KOPT-K1 (cell line): ENCODE data around the gene LRTM2.

Experiments
- H3K27ac ChIP-seq: fragments of 200-600 bp; sonication (generic); 2 replicates; pipeline ENCODE4 v1.5.1; 2016; ENCODE audit warnings: antibody characterized with exemption, mild to moderate bottlenecking, low read depth, low read length; ENCODE audit not compliant: poor library complexity, severe bottlenecking
- H3K36me3 ChIP-seq: fragments of 200-600 bp; sonication (generic); 2 replicates; pipeline ENCODE4 v1.5.1; 2017; ENCODE audit warnings: antibody characterized with exemption, mild to moderate bottlenecking, low read length, moderate library complexity; ENCODE audit not compliant: insufficient read depth
- H3K9me3 ChIP-seq: fragments of 200-600 bp; sonication (generic); 2 replicates; pipeline ENCODE4 v1.5.1; 2017; ENCODE audit warnings: antibody characterized with exemption, low read length, mild to moderate bottlenecking; ENCODE audit not compliant: insufficient read depth, poor library complexity, severe bottlenecking

LRTM2 gene

DNA sequence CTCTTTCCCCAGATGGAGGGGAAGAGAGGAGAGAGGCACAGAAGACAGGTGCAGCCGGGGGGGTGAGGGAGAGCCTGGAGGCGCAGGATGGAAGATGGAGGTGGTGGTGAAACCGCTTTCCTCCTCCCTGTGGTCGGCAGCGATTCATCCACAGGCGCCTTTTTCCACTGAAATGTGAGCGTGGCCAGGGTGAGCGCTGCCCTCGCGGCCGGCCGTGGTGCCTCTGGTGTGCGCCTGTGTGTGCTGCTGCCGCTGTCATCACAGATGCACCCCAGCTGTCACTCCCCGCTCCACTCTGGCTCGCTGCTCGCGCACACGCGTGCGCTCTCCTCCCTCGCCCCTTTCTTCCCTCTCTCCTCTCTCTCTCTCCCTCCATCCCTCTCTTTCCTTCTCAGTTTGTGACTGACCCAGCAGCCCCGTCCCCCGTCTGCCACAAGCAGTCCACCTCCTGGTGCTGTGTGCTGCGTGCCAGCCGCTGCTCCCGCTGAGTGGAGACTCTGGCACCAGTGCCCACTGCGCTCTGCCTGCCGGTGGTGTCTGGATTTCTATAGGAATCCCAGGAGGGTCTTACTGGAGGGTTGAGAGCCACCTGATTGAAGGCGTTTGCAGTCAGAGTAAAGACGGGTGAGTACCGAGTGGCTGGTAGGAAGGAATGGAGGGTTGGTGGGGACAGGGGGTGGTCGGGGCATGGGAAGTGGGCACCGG is at the start of gene LRTM2:
TSS of gene LRTM2 (plus strand) at position 375 of the 705 bp plus-strand sequence. CDS start 7,584 bp downstream, outside the sequence.
- Histone ChIP-seq H3K9me3 (no peaks in the 10 kb centered on the region), H3K27ac (no peak within 1 kb of the TSS), H3K36me3 (no peaks in the 10 kb centered on the region)

DNA sequence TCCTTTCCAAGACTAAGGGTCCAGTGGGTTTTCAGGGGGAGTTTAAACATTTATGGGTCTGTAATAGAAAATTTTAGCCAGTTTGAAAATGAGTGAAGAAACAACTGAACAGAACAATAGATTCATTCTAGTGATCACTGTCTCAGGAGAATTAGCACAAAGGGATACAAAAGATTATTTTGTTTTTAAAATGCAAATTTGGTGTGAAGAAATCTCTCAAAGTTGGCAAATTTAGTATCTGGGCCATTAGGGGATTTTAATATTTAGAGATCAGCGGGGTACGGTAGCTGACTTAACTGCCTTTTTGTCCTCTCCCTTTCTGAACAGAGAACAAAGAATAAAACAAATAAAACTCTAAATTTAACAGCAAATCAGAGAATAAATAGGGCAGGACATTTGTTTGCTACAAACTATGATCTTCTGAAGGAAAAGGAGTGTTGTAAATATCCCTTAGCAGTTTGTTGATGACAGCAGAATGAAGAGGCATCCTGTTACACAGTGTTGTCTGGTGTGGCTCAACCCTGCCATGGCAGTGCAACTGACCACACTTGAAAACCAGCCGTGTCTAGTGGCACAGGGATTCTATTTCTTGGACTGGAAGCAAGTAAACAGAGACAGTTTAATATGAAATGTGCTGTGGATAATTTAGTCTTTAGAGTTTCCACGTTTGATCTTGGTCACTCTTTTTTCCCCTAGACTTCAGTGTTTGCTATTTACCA is 46.3 kb upstream of the LRTM2 start:
- H3K36me3 ChIP-seq = peaks cover 79% of the 10 kb centered on the region
- no peak overlapping the region for H3K27ac ChIP-seq
- H3K9me3 ChIP-seq = no peaks in the 10 kb centered on the region

DNA sequence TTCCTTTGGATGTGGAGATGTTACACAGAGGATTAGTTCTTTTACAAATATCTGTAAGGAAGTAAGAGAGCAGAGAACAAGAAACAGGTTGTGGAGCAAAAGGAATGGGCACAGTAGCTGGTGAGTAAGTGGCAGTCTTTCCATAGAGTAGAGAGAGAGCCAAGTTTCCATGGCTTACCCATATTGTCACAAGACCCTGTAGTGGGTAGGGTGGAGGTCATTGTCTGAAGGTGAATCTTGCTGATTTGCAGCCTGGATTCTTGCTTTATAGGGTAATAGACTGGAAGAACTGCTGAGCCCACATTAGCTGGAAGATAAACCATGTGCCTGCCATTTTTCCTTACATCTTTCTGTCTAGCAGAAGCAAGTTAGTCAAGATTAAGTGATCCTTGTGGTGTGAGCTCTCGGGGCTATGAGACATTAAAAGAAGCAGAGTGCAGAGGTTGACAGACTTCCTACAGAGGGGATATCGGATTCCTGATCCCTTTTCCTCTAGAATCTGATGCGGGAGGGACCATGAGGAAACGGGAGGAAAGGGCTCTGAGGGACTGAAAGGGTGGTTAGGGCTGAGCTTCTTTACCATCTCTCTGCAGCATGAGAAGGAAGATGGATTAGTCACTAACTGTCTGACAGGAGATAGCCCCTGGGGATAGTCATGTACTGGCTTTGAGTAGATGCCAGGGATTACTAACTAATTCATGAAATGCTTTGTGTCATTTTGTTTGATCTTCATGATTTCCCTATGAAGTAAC is 44.0 kb upstream of the LRTM2 start:
- Histone ChIP-seq H3K36me3 (peaks cover 81% of the 10 kb centered on the region), H3K9me3 (no peaks in the 10 kb centered on the region), H3K27ac (no peak overlapping the region)

DNA sequence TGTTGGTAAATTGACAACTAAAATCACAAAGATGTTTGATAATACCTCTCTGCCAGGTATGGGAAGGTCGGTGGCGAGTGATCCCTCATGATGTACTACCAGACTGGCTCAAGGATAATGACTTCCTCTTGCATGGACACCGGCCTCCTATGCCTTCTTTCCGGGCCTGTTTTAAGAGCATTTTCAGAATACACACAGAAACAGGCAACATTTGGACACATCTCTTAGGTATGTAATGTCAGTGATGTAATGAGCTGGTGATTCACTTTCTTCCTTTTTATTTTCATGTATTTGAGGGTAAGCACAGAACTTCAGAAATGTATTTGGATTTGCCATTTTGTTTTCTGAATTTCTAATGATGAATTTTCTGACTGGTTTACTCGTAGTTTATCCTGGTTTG is 42.6 kb upstream of the LRTM2 start:
- H3K9me3 ChIP-seq = no peaks in the 10 kb centered on the region
- H3K27ac ChIP-seq = no peak overlapping the region
- peaks cover 85% of the 10 kb centered on the region for H3K36me3 ChIP-seq

DNA sequence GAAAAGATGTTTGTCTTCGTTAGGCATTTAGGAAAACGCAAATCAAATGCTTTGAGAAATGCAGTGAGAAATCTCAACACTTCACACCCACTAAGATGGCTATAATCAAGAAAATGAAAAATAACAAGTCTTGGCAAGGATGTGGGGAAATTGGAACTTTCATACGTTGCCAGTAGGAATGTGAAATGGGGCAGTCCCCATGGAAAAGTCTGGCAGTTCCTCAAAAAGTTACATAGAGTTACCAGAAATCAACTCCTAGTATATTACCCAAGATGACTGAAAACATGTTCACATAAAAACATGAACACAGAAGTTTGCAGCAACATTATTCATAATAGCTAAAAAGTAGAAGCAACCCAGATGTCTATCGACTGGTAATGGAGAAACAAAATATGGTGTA is 41.5 kb upstream of the LRTM2 start:
- peaks cover 84% of the 10 kb centered on the region for H3K36me3 ChIP-seq
- H3K27ac ChIP-seq = no peak overlapping the region
- no peaks in the 10 kb centered on the region for H3K9me3 ChIP-seq

DNA sequence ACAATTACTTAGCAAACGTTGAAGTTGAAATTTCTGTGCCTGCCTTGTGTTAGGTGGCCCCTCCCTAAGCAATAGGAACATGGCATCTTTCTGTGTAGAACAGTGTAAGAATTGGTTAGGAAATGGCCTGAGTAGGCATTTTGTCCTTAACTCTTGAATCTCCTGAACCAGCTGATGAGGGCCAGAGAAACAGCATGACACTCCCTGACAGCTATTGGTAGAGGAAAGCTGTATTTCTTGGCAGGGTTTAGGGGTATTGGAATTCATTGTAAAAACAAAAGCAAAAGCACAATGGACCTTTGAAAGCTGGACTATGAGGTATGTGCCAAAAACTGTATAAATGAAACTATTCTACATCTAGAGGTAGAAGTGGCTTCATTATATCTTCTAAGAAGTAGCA is 40.6 kb upstream of the LRTM2 start:
- Histone ChIP-seq H3K36me3 (peaks cover 87% of the 10 kb centered on the region), H3K9me3 (no peaks in the 10 kb centered on the region), H3K27ac (no peak overlapping the region)

DNA sequence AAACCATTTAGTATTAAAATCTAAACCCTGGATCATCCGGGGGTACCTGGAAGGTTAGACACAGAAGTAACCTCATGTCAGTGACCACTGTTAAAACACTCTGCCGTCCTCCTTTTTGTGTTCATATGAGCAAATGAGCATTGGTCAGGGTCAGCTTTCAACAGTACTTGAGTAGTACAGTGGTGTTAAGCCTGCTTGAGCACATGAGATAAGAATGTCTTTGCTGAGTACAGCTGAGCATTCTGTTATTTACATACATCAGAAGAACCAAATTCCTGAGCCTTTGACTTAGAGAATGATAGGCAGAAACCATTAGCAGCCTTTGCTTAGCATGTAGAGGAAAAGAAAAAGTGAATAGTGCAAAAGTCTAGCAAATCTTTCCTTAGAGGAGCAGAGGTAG is 38.6 kb upstream of the LRTM2 start:
- H3K9me3 ChIP-seq = no peaks in the 10 kb centered on the region
- no peak overlapping the region for H3K27ac ChIP-seq
- H3K36me3 ChIP-seq = peaks cover 93% of the 10 kb centered on the region

DNA sequence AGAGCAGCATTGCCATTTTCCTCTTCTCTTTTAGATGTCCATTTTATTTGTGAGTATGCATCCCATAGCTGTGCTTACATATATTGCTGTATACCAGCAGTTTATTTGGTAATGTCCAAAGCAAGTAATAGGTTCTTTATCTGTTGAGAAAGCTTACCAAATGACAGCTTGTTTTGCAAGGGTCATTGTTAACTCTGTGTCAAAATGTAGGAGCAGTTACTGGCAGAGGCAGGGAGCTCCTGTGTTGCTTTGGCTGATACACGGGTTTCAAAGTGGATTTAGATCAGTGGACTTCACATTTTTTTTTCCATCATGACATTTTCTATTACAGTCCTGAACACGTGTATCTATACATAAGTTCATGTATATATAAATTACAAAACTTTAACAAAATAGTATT is 38.1 kb upstream of the LRTM2 start:
- H3K9me3 ChIP-seq = no peaks in the 10 kb centered on the region
- peaks cover 96% of the 10 kb centered on the region for H3K36me3 ChIP-seq
- H3K27ac ChIP-seq = no peak overlapping the region

DNA sequence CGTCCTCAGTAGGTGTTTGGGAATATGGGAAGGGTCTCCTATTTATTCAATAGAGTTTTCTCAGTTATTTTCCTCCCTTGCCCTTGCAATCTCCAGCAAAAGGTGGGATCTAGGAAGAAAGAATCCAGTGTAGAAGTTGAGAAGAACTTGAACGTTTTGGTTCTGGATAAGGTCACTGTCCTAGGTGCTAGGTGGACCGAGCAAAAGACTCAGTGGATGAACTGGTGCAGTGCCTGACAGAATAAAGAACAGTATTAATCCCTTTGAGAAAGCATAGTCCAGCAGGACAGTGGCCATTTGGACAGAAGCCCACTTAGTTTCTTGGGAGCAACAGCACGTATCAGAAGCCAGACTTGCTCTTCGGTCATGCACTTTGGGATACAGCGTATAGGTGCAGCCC is 32.7 kb upstream of the LRTM2 start:
- no peak overlapping the region for H3K27ac ChIP-seq
- peaks cover 58% of the 10 kb centered on the region for H3K36me3 ChIP-seq

DNA sequence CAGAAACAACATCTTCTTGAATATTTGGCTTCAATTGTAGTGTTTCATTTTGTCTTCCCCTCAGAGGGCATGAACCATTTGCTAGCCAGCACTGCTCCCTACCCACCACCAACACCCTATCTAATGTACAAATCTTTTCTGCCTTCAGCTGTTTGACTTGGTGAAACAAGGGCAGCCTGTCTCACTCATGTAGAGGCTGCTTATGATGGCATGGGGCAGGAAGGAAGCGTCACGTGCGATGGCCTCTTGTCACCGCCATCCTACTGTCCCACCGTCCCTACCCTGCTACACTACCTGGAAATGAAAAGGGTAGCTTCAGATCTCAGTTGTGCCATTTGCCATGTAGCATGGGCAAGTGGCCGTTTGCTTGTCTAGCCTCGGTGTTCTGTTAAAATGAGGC is 29.9 kb upstream of the LRTM2 start:
- no peak overlapping the region for H3K27ac ChIP-seq
- peaks cover 33% of the 10 kb centered on the region for H3K36me3 ChIP-seq
- H3K9me3 ChIP-seq = no peaks in the 10 kb centered on the region

More for the DNA sequence above, 32.7 kb upstream of the LRTM2 start:
- no peaks in the 10 kb centered on the region for H3K9me3 ChIP-seq

DNA sequence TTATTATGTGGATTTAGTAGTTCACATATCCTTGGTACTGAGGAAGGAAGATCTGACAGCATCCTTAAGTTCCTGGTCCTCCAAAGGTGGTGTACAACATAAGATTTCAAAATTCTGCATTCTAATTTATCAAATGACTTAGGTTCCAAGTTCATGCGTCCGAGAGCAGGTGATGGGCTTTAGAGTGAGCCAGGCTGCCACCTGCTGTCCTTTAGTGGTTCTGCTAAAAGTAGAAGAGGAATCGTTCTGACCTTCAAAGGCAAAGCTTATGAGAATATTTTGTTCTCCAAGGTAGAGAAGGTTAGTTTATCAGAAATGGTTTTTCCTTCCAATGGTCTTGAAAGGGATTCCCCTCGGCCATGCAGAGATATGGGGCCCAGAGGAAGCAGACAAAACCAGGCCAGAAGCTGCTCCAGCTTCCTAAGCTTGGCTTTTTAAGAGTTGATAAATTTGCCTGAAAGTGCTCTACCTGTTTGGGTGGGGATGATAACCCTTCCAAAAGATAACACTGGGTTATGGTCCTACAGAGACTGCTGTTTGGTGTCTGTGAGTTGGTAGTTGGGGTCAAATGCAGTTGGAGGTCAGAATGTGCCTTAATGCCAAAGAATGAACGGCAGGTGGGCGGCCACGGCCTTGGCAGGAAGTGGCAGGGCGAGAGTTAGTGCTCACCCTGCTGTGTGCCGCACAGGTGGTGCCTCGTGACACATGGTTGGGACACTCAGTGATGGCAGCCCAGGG is 29.1 kb upstream of the LRTM2 start:
- peak overlapping the region; percentile 38 for H3K27ac ChIP-seq
- peaks cover 24% of the 10 kb centered on the region for H3K36me3 ChIP-seq
- no peaks in the 10 kb centered on the region for H3K9me3 ChIP-seq

DNA sequence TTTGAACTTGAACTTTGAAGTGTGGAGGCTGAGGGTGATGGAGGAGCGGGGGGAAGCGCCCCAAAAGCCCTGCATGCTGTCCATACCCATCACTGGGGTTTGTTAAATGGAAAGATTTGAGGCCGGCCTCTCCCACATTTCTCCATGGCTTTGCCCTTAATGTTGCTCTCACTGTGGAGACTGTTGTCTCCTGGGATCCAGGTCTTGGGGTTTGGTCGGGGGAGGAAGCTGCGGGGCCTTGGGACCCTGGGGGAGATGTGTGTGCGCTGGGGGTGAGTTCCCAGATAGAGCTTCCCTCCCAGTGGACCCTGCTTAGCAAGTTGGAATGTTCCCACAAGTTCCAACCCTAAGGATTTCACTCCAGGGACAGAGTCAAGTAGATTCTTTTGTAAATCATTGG is 28.0 kb upstream of the LRTM2 start:
- H3K27ac ChIP-seq = no peak overlapping the region
- H3K9me3 ChIP-seq = no peaks in the 10 kb centered on the region
- H3K36me3 ChIP-seq = peaks cover 13% of the 10 kb centered on the region

DNA sequence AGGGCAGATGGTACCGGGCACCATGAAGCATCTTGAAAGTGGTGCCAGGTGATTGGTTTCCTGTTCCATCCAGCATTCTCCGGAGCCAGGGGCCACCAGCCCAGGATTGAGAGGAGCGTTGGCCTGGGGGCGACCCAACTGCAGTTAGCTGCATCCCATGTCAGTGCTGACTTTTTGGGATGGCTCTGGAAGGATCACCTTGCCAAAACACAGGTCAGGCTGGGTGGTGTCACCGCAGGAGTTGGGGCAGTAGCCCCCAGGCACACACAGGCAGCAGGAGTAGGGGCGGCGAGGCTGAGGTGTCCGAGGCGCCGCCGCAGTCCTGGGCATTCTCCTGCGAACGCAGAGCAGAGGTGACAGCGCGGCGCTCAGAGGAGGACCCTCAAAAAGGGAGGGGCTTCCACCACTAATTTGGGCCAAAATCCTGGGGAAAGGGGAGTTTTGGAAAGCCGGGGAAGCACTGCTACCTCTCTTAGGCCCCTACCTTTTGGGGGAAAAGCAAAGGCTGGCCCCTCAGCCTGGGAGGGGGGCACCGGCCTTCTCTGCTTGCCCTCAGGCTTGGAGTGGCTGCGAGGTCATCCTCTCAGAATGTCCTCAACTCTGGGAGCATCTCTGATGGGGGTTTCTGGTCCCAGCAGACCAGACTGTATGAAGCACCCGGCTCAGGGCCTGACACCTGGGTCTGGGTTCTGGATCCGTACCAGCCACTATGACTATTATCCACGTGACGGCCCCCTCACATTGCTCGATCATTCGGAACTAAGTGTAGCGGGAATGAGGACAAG is 26.7 kb upstream of the LRTM2 start:
- H3K27ac ChIP-seq = no peak overlapping the region
- H3K36me3 ChIP-seq = peaks cover under 1% of the 10 kb centered on the region; the same call in 1 of the 2 replicates
- no peaks in the 10 kb centered on the region for H3K9me3 ChIP-seq

DNA sequence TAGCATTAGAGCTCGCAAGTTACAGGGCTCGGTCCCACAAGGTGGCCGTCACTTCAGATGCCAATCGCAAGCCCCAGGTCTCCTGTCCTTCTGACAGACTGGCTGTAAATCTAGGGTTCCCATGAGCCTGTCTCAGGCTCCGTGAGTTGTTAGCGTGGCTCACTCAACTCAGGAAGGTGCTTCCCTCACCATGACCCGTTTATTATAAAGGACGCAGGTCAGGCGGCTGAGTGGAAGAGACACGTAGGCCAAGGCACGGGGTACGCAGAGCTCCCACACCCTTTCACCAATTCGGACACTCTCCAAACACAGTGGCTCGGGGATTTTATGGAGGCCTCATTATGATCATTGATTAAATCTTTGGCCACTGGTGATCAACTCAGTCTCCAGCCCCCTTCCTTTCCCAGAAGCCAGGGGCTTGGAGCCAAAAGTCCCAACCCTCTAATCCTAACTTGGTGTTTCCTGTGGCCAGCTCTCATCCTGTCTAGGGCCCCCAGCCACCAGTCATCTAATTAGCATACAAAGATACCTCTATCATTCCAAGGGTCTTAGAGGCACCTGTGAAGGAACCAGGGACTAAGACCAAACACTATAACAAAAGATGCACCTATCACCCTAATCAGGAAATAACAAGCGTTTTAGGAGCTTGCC is 25.8 kb upstream of the LRTM2 start:
- H3K9me3 ChIP-seq = no peaks in the 10 kb centered on the region
- no peaks in the 10 kb centered on the region for H3K36me3 ChIP-seq

More for the DNA sequence above, 25.8 kb upstream of the LRTM2 start:
- H3K27ac ChIP-seq = no peak overlapping the region
